ENCODE results near the gene ZNF653. TPM values are rescaled to one million over a fixed set of nuclear protein-coding genes. Genes with fewer than 3 reads are reported as not detected.

The ZNF653 gene
- polyA plus RNA-seq, 1 of the 3 experiments (the other 2 are of a cell fraction), result 14.7 TPM

GRCh38 chr19:11458236-11458900, 47.3 kb downstream of the ZNF653 start:
- no peaks in the 10 kb centered on the region for H3K4me1 ChIP-seq (ENCODE audit: control insufficient read depth in 1 of 2, insufficient read depth in 2 of 2, low read depth in 1 of 2, low read length in 1 of 2)
- H3K27me3 ChIP-seq (ENCODE audit: insufficient read depth), result no peaks in the 10 kb centered on the region
- no peak overlapping the region for H3K9ac ChIP-seq
- DNase-seq, result peak; percentile 28
- no peak overlapping the region for H2AFZ ChIP-seq (ENCODE audit: low read depth)
- H3K9me2 ChIP-seq, result no peaks in the 10 kb centered on the region
- no peak overlapping the region for H3K4me3 ChIP-seq (ENCODE audit: low read depth in 2 of 2, low read length in 1 of 2)
- no peaks in the 10 kb centered on the region for H3F3A ChIP-seq (replicated peaks; ENCODE audit: insufficient read depth)
- no peaks in the 10 kb centered on the region for H3K79me2 ChIP-seq (ENCODE audit: insufficient read depth)
- ChIA-PET POLR2A (no interaction called here), CTCF (interaction anchor here (1.2 to 3.6 kb wide), 6 partner anchors 11 to 76 kb away, joined by 3 to 22 read pairs (median 6); no protein-coding TSS in a partner anchor)
- no peaks in the 10 kb centered on the region for H4K20me1 ChIP-seq (ENCODE audit: insufficient read depth)
- TF ChIP-seq, protein P1, sequence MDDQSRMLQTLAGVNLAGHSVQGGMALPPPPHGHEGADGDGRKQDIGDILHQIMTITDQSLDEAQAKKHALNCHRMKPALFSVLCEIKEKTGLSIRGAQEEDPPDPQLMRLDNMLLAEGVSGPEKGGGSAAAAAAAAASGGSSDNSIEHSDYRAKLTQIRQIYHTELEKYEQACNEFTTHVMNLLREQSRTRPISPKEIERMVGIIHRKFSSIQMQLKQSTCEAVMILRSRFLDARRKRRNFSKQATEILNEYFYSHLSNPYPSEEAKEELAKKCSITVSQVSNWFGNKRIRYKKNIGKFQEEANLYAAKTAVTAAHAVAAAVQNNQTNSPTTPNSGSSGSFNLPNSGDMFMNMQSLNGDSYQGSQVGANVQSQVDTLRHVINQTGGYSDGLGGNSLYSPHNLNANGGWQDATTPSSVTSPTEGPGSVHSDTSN (IDR thresholded peaks at IDR 0.05), result no peak
- TF ChIP-seq MEF2A (IDR thresholded peaks at IDR 0.05; ENCODE audit: borderline replicate concordance, low read depth), result no peak
- no peak for TF ChIP-seq RCOR1 (IDR thresholded peaks at IDR 0.05; ENCODE audit: low read length)
- no peak for TF ChIP-seq EZH2phosphoT487 (IDR thresholded peaks at IDR 0.05; ENCODE audit: borderline replicate concordance, low read depth)
- no peak for TF ChIP-seq CHD2 (IDR thresholded peaks at IDR 0.05; ENCODE audit: low read length, partially characterized antibody)
- TF ChIP-seq, protein P2, sequence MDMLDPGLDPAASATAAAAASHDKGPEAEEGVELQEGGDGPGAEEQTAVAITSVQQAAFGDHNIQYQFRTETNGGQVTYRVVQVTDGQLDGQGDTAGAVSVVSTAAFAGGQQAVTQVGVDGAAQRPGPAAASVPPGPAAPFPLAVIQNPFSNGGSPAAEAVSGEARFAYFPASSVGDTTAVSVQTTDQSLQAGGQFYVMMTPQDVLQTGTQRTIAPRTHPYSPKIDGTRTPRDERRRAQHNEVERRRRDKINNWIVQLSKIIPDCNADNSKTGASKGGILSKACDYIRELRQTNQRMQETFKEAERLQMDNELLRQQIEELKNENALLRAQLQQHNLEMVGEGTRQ (IDR thresholded peaks at IDR 0.05; ENCODE audit: borderline replicate concordance, low read depth, low read length), result no peak
- no peak for TF ChIP-seq POLR2AphosphoS5 (IDR thresholded peaks at IDR 0.05; ENCODE audit: low read depth, low read length)
- no peak for TF ChIP-seq JUND (IDR thresholded peaks at IDR 0.05)
- no peak for TF ChIP-seq SIN3A (IDR thresholded peaks at IDR 0.05; ENCODE audit: borderline replicate concordance, low read depth, low read length)
- no peak for TF ChIP-seq ELF1 (IDR thresholded peaks at IDR 0.05)
- H3K9me3 ChIP-seq, result no peaks in the 10 kb centered on the region
- no peaks in the 10 kb centered on the region for H3K36me3 ChIP-seq (replicated peaks in 1 of 2; ENCODE audit: control insufficient read depth in 1 of 2, insufficient read depth in 2 of 2, low read length in 1 of 2)
- no peak overlapping the region for H3K27ac ChIP-seq (ENCODE audit: low read depth in 2 of 2, low read length in 1 of 2)
- H3K4me2 ChIP-seq, result no peak overlapping the region
- WGBS (ENCODE audit: low lambda C conversion rate), result 76% methylated on average over 16 of the region's 19 CpGs

DNA sequence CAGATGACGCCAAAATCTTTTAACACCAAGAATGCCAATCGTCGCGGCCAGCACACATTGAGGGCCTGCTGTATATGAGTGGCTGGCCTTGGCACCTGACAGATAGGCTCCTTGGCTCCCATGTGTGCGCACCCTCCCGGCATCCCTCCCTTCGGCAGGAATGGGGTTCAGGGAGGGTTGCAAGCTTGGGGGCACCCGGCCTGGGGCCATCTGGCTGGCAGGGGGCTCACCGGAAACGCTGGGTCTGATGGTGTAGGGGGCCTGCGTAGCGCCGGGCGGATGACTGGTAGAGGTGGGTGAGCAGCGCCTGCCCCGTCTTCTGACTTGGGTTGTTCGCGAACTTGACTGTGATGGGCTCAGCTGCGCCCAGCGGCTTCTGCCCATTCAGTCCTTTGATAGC, 47.8 kb downstream of the ZNF653 start:
- WGBS (ENCODE audit: low lambda C conversion rate), result 82% methylated on average over 17 of the region's 20 CpGs
- H2AFZ ChIP-seq (ENCODE audit: low read depth), result no peak overlapping the region
- ChIA-PET CTCF (interaction anchor here (1.2 to 3.6 kb wide), 5 partner anchors 10 to 75 kb away, joined by 3 to 22 read pairs (median 6); no protein-coding TSS in a partner anchor), POLR2A (interaction anchor here (1.2 kb wide), 1 partner anchor 16 kb away, joined by 3 read pairs; no protein-coding TSS in a partner anchor)
- no peaks in the 10 kb centered on the region for H3K4me1 ChIP-seq (ENCODE audit: control insufficient read depth in 1 of 2, insufficient read depth in 2 of 2, low read depth in 1 of 2, low read length in 1 of 2)
- TF ChIP-seq FOSL2 (IDR thresholded peaks at IDR 0.05; ENCODE audit: borderline replicate concordance, low read depth) (no peak), MXI1 (IDR thresholded peaks at IDR 0.05; ENCODE audit: low read depth, low read length) (no peak), MEF2A (IDR thresholded peaks at IDR 0.05; ENCODE audit: borderline replicate concordance, low read depth) (no peak), FOXM1 (IDR thresholded peaks at IDR 0.05; ENCODE audit: low read depth) (no peak), NRF1 (IDR thresholded peaks at IDR 0.05; ENCODE audit: low read depth, low read length) (no peak), SIN3A (IDR thresholded peaks at IDR 0.05; ENCODE audit: borderline replicate concordance, low read depth, low read length) (no peak), GATA2 (CRISPR knock-in tag; IDR thresholded peaks at IDR 0.05) (no peak), CHD2 (IDR thresholded peaks at IDR 0.05; ENCODE audit: low read length, partially characterized antibody) (no peak)
- TF ChIP-seq, protein P3, sequence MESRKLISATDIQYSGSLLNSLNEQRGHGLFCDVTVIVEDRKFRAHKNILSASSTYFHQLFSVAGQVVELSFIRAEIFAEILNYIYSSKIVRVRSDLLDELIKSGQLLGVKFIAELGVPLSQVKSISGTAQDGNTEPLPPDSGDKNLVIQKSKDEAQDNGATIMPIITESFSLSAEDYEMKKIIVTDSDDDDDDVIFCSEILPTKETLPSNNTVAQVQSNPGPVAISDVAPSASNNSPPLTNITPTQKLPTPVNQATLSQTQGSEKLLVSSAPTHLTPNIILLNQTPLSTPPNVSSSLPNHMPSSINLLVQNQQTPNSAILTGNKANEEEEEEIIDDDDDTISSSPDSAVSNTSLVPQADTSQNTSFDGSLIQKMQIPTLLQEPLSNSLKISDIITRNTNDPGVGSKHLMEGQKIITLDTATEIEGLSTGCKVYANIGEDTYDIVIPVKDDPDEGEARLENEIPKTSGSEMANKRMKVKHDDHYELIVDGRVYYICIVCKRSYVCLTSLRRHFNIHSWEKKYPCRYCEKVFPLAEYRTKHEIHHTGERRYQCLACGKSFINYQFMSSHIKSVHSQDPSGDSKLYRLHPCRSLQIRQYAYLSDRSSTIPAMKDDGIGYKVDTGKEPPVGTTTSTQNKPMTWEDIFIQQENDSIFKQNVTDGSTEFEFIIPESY (IDR thresholded peaks at IDR 0.05; ENCODE audit: borderline replicate concordance, low read depth), result no peak
- TF ChIP-seq, protein P4, sequence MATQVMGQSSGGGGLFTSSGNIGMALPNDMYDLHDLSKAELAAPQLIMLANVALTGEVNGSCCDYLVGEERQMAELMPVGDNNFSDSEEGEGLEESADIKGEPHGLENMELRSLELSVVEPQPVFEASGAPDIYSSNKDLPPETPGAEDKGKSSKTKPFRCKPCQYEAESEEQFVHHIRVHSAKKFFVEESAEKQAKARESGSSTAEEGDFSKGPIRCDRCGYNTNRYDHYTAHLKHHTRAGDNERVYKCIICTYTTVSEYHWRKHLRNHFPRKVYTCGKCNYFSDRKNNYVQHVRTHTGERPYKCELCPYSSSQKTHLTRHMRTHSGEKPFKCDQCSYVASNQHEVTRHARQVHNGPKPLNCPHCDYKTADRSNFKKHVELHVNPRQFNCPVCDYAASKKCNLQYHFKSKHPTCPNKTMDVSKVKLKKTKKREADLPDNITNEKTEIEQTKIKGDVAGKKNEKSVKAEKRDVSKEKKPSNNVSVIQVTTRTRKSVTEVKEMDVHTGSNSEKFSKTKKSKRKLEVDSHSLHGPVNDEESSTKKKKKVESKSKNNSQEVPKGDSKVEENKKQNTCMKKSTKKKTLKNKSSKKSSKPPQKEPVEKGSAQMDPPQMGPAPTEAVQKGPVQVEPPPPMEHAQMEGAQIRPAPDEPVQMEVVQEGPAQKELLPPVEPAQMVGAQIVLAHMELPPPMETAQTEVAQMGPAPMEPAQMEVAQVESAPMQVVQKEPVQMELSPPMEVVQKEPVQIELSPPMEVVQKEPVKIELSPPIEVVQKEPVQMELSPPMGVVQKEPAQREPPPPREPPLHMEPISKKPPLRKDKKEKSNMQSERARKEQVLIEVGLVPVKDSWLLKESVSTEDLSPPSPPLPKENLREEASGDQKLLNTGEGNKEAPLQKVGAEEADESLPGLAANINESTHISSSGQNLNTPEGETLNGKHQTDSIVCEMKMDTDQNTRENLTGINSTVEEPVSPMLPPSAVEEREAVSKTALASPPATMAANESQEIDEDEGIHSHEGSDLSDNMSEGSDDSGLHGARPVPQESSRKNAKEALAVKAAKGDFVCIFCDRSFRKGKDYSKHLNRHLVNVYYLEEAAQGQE (IDR thresholded peaks at IDR 0.05; ENCODE audit: low read depth, low read length), result no peak
- TF ChIP-seq, protein P5, sequence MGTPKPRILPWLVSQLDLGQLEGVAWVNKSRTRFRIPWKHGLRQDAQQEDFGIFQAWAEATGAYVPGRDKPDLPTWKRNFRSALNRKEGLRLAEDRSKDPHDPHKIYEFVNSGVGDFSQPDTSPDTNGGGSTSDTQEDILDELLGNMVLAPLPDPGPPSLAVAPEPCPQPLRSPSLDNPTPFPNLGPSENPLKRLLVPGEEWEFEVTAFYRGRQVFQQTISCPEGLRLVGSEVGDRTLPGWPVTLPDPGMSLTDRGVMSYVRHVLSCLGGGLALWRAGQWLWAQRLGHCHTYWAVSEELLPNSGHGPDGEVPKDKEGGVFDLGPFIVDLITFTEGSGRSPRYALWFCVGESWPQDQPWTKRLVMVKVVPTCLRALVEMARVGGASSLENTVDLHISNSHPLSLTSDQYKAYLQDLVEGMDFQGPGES (IDR thresholded peaks at IDR 0.05; ENCODE audit: low read depth, low read length), result no peak
- H3K27ac ChIP-seq (ENCODE audit: low read depth in 2 of 2, low read length in 1 of 2), result no peak overlapping the region; a peak in 1 of 4 replicates
- no peak for DNase-seq
- no peaks in the 10 kb centered on the region for H3K9me3 ChIP-seq
- H3K9me2 ChIP-seq, result no peaks in the 10 kb centered on the region
- no peaks in the 10 kb centered on the region for H3K27me3 ChIP-seq (ENCODE audit: insufficient read depth)
- H3F3A ChIP-seq (replicated peaks; ENCODE audit: insufficient read depth), result no peaks in the 10 kb centered on the region
- no peak overlapping the region for H3K4me3 ChIP-seq (ENCODE audit: low read depth in 2 of 2, low read length in 1 of 2)
- no peaks in the 10 kb centered on the region for H3K79me2 ChIP-seq (ENCODE audit: insufficient read depth)
- no peak overlapping the region for H3K9ac ChIP-seq
- H4K20me1 ChIP-seq (ENCODE audit: insufficient read depth), result no peaks in the 10 kb centered on the region
- H3K36me3 ChIP-seq (replicated peaks in 1 of 2; ENCODE audit: control insufficient read depth in 1 of 2, insufficient read depth in 2 of 2, low read length in 1 of 2), result no peaks in the 10 kb centered on the region
- no peak overlapping the region for H3K4me2 ChIP-seq
